Measurements from ENCODE around the gene VPS4B. TPM values are rescaled to one million over a fixed set of nuclear protein-coding genes. Genes with fewer than 3 reads are reported as not detected.
"Not testable (repeated sequence)": the region's sequence is repeated elsewhere in the genome, so short reads cannot be mapped to it uniquely, and the experiment has no call there.

VPS4B gene
- total RNA-seq (2014; rRNA removed), result 40.3 and 45.5 TPM in 2 replicates
- polyA plus RNA-seq (2012), result 16.1 TPM

- peak; percentile 99 for DNase-seq (ENCODE audit: low read depth)
Observed at GRCh38 chr18:63422087-63422863, at the start of gene VPS4B. Gene VPS4B (minus strand): TSS chr18:63422476. CDS start chr18:63422259, 217 bp downstream.

- no peak for DNase-seq (ENCODE audit: low read depth)
Observed at GRCh38 chr18:63470751-63471150, 48.5 kb upstream of the VPS4B start.

- no peak for DNase-seq (ENCODE audit: low read depth)
Observed at GRCh38 chr18:63468575-63468974, 46.3 kb upstream of the VPS4B start.

- DNase-seq (ENCODE audit: low read depth), result no peak
Observed at GRCh38 chr18:63467699-63468098, 45.4 kb upstream of the VPS4B start.

- DNase-seq (ENCODE audit: low read depth), result no peak
Observed at GRCh38 chr18:63465059-63465458, 42.8 kb upstream of the VPS4B start.

GRCh38 chr18:63464434-63464833 is 42.2 kb upstream of the VPS4B start:
- DNase-seq (ENCODE audit: low read depth), result no peak

- DNase-seq (ENCODE audit: low read depth), result no peak
Observed at GRCh38 chr18:63460414-63460813, 38.1 kb upstream of the VPS4B start.

GRCh38 chr18:63457977-63458376 is 35.7 kb upstream of the VPS4B start:
- DNase-seq (ENCODE audit: low read depth), result no peak

GRCh38 chr18:63454497-63454896 is 32.2 kb upstream of the VPS4B start:
- peak; percentile 33 for DNase-seq (ENCODE audit: low read depth)

- not testable (repeated sequence) for DNase-seq (ENCODE audit: low read depth)
Observed at GRCh38 chr18:63452751-63453150, 30.5 kb upstream of the VPS4B start.

GRCh38 chr18:63451799-63452660 is 29.8 kb upstream of the VPS4B start:
- DNase-seq (ENCODE audit: low read depth), result no peak

GRCh38 chr18:63449426-63449825 is 27.1 kb upstream of the VPS4B start:
- DNase-seq (ENCODE audit: low read depth), result no peak

GRCh38 chr18:63447066-63447465 is 24.8 kb upstream of the VPS4B start:
- DNase-seq (ENCODE audit: low read depth), result no peak

GRCh38 chr18:63446266-63446665 is 24.0 kb upstream of the VPS4B start:
- no peak for DNase-seq (ENCODE audit: low read depth)

- no peak for DNase-seq (ENCODE audit: low read depth)
Observed at GRCh38 chr18:63445037-63445436, 22.8 kb upstream of the VPS4B start.

- peak; percentile 76 for DNase-seq (ENCODE audit: low read depth)
Observed at GRCh38 chr18:63444580-63444979, 22.3 kb upstream of the VPS4B start.

GRCh38 chr18:63443829-63444228 is 21.6 kb upstream of the VPS4B start:
- no peak for DNase-seq (ENCODE audit: low read depth)

- DNase-seq (ENCODE audit: low read depth), result no peak
Observed at GRCh38 chr18:63440881-63441280, 18.6 kb upstream of the VPS4B start.

- peak; percentile 45 for DNase-seq (ENCODE audit: low read depth)
Observed at GRCh38 chr18:63440219-63440618, 17.9 kb upstream of the VPS4B start.

- DNase-seq (ENCODE audit: low read depth), result peak; percentile 48
Observed at GRCh38 chr18:63439334-63439733, 17.1 kb upstream of the VPS4B start.

GRCh38 chr18:63438181-63438580 is 15.9 kb upstream of the VPS4B start:
- DNase-seq (ENCODE audit: low read depth), result no peak

- DNase-seq (ENCODE audit: low read depth), result no peak
Observed at GRCh38 chr18:63433334-63433866, 11.1 kb upstream of the VPS4B start.
